Measurements from ENCODE around the gene ASIC2.
"Not testable (repeated sequence)": the region's sequence is repeated elsewhere in the genome, so short reads cannot be mapped to it uniquely, and the experiment has no call there.

ASIC2 gene

DNA sequence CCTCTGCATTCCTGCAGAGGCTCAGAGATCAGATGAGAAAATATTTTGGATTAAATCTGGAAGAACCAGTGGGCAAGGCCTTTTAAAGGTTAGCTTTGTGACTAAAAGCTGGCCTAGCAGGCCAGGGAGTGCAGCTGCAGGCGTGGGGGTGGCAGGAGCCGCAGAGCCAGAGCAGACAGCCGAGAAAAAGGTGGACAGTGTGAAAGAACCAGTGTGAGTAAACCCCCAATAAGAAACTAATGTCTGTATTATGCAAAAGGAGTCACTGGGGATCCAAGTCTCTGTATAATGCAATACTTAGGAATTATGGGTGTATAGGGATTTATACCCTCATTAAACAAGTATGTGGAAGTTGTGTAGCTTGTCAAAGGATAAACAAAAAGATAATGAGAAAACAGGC lies 322.8 kb downstream of the ASIC2 start:
- DNase-seq, result no peak

DNA sequence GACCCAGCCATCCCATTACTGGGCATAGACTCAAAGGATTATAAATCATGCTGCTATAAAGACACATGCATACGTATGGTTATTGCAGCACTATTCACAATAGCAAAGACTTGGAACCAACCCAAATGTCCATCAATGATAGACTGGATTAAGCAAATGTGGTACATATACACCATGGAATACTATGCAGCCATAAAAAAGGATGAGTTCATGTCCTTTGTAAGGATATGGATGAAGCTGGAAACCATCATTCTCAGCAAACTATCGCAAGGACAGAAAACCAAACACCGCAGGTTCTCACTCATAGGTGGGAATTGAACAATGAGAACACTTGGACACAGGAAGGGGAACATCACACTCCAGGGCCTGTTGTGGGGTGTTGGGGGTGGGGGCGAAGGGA lies 323.9 kb downstream of the ASIC2 start:
- not testable (repeated sequence) for DNase-seq

DNA sequence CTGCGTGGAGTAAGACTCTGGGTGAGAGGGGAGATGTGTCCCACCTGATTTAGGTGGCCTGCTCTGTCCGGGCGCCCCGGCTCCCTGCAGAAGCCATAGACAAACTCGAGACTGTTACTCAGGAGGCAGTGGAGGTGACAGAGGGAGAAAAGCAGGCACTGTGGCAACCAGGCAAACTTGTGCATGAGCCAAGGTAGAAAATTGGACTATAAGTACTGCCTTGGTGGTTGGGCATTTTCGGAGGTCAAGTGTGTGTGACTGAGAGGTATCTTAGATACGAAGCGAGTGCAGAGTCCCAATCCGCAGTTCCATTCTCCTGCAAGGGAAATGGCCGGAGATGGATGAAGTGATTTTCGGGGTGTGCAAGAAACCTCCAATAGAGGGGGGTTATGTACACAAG lies 328.6 kb downstream of the ASIC2 start:
- DNase-seq, result no peak
